ENCODE results near the gene PFDN1.
"Not testable (repeated sequence)": the region's sequence is repeated elsewhere in the genome, so short reads cannot be mapped to it uniquely, and the experiment has no call there.

Gene PFDN1

GRCh38 chr5:140213370-140213983, 89.4 kb downstream of the PFDN1 start:
- H3K4me1 Mint-ChIP-seq = peaks cover 10% of the 10 kb centered on the region
- ATAC-seq (peak; percentile 93), DNase-seq (ENCODE audit: low spot score in 2 of 2) (no peak)
- no peak overlapping the region for H3K4me3 Mint-ChIP-seq
- no peak overlapping the region for H3K27ac Mint-ChIP-seq
- H3K9me3 Mint-ChIP-seq = no peaks in the 10 kb centered on the region
- no peaks in the 10 kb centered on the region for H3K36me3 Mint-ChIP-seq

DNA sequence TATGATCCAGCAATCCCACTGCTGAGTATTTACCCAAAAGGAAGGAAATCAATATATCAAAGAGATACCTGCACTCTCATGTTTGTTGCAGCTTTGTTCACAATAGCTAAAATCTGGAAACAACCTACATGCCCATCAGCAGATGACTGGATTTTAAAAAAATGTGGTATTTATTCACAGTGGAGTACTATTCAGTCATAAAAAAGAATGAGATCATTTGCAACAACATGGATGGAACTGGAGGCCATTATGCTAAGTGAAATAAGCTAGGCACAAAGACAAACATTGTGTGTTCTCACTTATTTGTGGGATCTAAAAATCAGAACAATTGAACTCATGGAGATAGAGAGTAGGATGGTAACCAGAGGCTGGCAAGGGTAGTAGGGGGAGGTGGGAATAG, 94.8 kb downstream of the PFDN1 start:
- no peaks in the 10 kb centered on the region for H3K9me3 Mint-ChIP-seq
- no peak for DNase-seq (ENCODE audit: low spot score in 2 of 2)
- no peak for ATAC-seq
- H3K27ac Mint-ChIP-seq = no peak overlapping the region
- H3K4me1 Mint-ChIP-seq = no peaks in the 10 kb centered on the region
- H3K4me3 Mint-ChIP-seq = no peak overlapping the region
- no peaks in the 10 kb centered on the region for H3K36me3 Mint-ChIP-seq

- DNase-seq (ENCODE audit: low spot score in 2 of 2) (no peak), ATAC-seq (no peak)
- H3K9me3 Mint-ChIP-seq = no peaks in the 10 kb centered on the region
- no peak overlapping the region for H3K27ac Mint-ChIP-seq
- H3K4me1 Mint-ChIP-seq = no peaks in the 10 kb centered on the region
- H3K4me3 Mint-ChIP-seq = no peak overlapping the region
- H3K36me3 Mint-ChIP-seq = no peaks in the 10 kb centered on the region
Observed at GRCh38 chr5:140207250-140207964, 95.5 kb downstream of the PFDN1 start.

- Mint-ChIP-seq H3K36me3 (no peaks in the 10 kb centered on the region), H3K9me3 (no peaks in the 10 kb centered on the region), H3K4me3 (no peak overlapping the region), H3K4me1 (no peaks in the 10 kb centered on the region), H3K27ac (no peak overlapping the region)
- DNase-seq (ENCODE audit: low spot score in 2 of 2) (no peak), ATAC-seq (no peak)
Observed at GRCh38 chr5:140205952-140206351, 96.9 kb downstream of the PFDN1 start.

DNA sequence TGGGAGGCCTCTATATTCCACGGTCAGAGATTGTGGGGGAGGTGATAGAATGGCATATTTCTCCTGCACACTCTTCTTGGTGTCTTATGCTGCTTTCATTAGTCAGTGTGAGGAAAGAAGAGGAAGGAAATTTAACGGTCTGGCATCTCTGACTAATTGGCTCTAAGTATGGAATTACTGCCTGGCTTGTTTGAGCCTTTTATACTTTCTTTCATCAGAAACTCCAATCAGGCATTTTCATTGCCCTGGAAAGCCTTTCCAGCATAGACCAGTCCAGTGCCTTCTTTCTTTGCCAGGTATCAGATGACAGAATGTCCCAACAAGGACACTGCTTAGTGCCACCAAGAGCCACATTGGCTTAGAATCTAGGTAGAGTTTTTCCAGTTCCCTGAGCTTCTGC, 97.7 kb downstream of the PFDN1 start:
- no peaks in the 10 kb centered on the region for H3K4me1 Mint-ChIP-seq
- ATAC-seq = no peak
- no peak overlapping the region for H3K4me3 Mint-ChIP-seq
- H3K9me3 Mint-ChIP-seq = no peaks in the 10 kb centered on the region
- DNase-seq (ENCODE audit: low spot score in 2 of 2) = no peak
- H3K36me3 Mint-ChIP-seq = no peaks in the 10 kb centered on the region
- H3K27ac Mint-ChIP-seq = no peak overlapping the region

DNA sequence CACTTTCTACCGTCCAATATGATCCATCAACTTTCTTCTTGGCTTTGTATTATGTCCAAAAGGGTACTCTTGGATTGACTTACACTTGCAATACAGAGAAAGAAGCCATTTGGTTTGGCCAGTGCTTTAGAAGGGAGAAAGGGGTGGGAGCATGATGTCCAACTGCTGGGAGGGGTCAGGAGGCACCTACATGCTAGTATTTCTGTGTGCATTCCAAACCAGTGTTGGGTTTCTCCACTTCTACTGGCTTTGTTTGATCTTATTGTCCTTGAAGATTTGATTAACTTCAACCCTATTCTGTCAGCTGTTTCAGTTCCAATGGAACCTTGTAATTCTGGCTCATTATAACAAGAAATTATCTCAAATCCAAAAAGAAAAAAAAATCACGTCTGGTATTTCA, 100.3 kb downstream of the PFDN1 start:
- Mint-ChIP-seq H3K4me1 (no peaks in the 10 kb centered on the region), H3K4me3 (no peak overlapping the region), H3K27ac (no peak overlapping the region), H3K36me3 (no peaks in the 10 kb centered on the region), H3K9me3 (no peaks in the 10 kb centered on the region)
- no peak for ATAC-seq
- no peak for DNase-seq (ENCODE audit: low spot score in 2 of 2)

GRCh38 chr5:140202078-140202477, 100.8 kb downstream of the PFDN1 start:
- ATAC-seq (no peak), DNase-seq (ENCODE audit: low spot score in 2 of 2) (no peak)
- Mint-ChIP-seq H3K4me1 (no peaks in the 10 kb centered on the region), H3K36me3 (no peaks in the 10 kb centered on the region), H3K4me3 (no peak overlapping the region), H3K27ac (no peak overlapping the region), H3K9me3 (no peaks in the 10 kb centered on the region)

GRCh38 chr5:140198915-140199314, 104.0 kb downstream of the PFDN1 start:
- H3K36me3 Mint-ChIP-seq; ATAC-seq; DNase-seq (ENCODE audit: low spot score in 2 of 2); H3K27ac Mint-ChIP-seq; H3K4me1 Mint-ChIP-seq; H3K4me3 Mint-ChIP-seq; H3K9me3 Mint-ChIP-seq: not testable (repeated sequence)

DNA sequence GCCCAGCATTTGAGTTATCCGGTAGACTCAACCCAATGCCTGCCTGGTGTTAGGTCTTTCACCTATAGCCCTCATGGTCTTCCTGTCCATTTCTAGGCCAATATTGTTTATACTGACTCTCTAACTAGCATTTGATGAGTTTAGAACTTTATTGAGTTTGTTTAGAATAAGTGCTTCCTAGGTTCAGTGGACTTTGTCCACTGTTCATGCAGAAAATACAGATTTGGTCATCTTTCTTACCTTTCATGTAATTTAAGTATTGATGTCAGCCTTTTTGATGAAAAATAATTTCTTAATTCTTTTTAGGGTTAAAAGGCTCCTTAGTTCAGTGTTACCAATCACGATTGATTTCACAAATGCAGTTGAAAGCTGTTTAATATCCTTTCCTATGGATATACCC, 105.9 kb downstream of the PFDN1 start:
- H3K9me3 Mint-ChIP-seq = no peaks in the 10 kb centered on the region
- no peaks in the 10 kb centered on the region for H3K36me3 Mint-ChIP-seq
- no peak overlapping the region for H3K4me3 Mint-ChIP-seq
- DNase-seq (ENCODE audit: low spot score in 2 of 2) = no peak
- H3K4me1 Mint-ChIP-seq = no peaks in the 10 kb centered on the region
- no peak overlapping the region for H3K27ac Mint-ChIP-seq
- no peak for ATAC-seq

- ATAC-seq = no peak
- no peak for DNase-seq (ENCODE audit: low spot score in 2 of 2)
- no peak overlapping the region for H3K27ac Mint-ChIP-seq
- H3K9me3 Mint-ChIP-seq = no peaks in the 10 kb centered on the region
- no peaks in the 10 kb centered on the region for H3K36me3 Mint-ChIP-seq
- no peak overlapping the region for H3K4me3 Mint-ChIP-seq
- H3K4me1 Mint-ChIP-seq = no peaks in the 10 kb centered on the region
Observed at GRCh38 chr5:140196115-140196814, 106.6 kb downstream of the PFDN1 start.

Data from stimulated activated effector memory CD8-positive, alpha-beta T cell treated with anti-CD3 and anti-CD28 coated beads, Interleukin-12 subunit alpha, Interleukin-12 subunit beta, amount 100 ng/mL, for 72 hours (primary cell).